ENCODE data around the gene YPEL3. TPM values are rescaled to one million over a fixed set of nuclear protein-coding genes. Genes with fewer than 3 reads are reported as not detected.

YPEL3 gene
- total and polyA plus RNA-seq, 2 experiments from 2014 or later, result 20.1 to 82.1 TPM

DNA sequence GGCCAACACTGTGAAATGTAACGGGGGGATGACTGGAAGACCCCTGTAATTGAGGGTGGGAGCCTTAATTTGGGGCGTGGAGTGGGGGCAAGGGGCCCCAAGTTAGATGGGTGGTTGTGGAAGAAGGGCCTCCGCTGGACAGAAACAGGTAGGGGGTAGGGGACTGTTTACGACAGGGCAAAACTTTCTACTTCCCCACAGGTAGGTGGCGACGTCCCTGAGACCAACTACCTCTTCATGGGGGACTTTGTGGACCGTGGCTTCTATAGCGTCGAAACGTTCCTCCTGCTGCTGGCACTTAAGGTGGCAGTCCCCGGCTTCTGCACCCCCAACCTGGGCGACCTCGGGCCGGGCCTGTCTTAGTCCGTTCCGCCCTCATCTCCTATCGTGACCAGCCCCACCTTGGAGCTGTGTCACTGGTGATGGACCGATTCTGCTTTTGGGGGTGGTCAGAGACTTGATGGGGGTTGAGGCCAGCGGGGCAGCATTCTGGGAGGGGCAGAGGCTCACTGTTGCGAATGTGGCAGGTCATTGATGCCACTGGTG, 13.4 kb downstream of the YPEL3 start:
- Histone ChIP-seq H3K9me2 (replicated peaks; ENCODE audit: insufficient read depth) (no peaks in the 10 kb centered on the region), H3K27me3 (no peaks in the 10 kb centered on the region), H3K9me3 (ENCODE audit: low read depth) (no peaks in the 10 kb centered on the region), H3K27ac (no peak overlapping the region), H3K4me3 (no peak overlapping the region), H3K4me1 (ENCODE audit: insufficient read depth) (peaks cover 5% of the 10 kb centered on the region), H3K4me2 (no peak overlapping the region), H3K36me3 (replicated peaks; ENCODE audit: insufficient read depth, low read depth) (no peaks in the 10 kb centered on the region), H2AFZ (no peak overlapping the region), H4K20me1 (ENCODE audit: insufficient read depth, poor library complexity, severe bottlenecking) (peaks cover 12% of the 10 kb centered on the region), H3K79me2 (peaks cover 34% of the 10 kb centered on the region)
- TF ChIP-seq EZH2 (IDR thresholded peaks at IDR 0.05; ENCODE audit: borderline replicate concordance), result no peak
- TF ChIP-seq CTCF (IDR thresholded peaks at IDR 0.05; ENCODE audit: poor library complexity), result peak; percentile 22
- no peak for TF ChIP-seq EZH2phosphoT487 (IDR thresholded peaks at IDR 0.05; ENCODE audit: low read depth, severe bottlenecking, unreplicated experiment)
- 92% methylated on average over 20 of the region's 20 CpGs for WGBS (ENCODE audit: low lambda C conversion rate, missing lambda C conversion rate)
- DNase-seq (ENCODE audit: low spot score), result no peak

DNA sequence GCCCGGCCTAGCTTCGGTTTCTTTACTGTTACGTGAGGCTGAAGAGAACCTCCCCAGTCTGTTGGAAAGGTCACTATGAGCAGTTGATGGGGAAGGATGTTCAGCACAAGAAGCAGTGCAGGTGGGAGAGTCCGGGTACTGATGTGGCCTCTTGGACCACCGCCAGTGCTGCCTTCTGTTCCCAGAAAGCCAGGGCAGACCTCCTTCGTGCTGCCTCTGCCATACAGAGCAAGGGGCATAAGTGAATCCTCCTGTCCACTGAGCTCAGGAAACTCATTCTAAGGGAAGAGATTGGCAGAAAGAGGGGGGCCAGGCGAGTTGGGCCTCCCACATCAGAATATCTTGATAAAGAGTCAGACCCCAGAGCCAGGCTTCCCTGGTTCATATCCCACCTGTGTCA, 16.5 kb downstream of the YPEL3 start:
- Histone ChIP-seq H3K4me3 (no peak overlapping the region), H3K9me3 (ENCODE audit: low read depth) (no peaks in the 10 kb centered on the region), H3K36me3 (replicated peaks; ENCODE audit: insufficient read depth, low read depth) (no peaks in the 10 kb centered on the region), H2AFZ (no peak overlapping the region), H3K4me2 (no peak overlapping the region), H3K9me2 (replicated peaks; ENCODE audit: insufficient read depth) (no peaks in the 10 kb centered on the region), H3K27me3 (no peaks in the 10 kb centered on the region), H3K79me2 (peaks cover 51% of the 10 kb centered on the region), H4K20me1 (ENCODE audit: insufficient read depth, poor library complexity, severe bottlenecking) (peaks cover 21% of the 10 kb centered on the region), H3K27ac (no peak overlapping the region), H3K4me1 (ENCODE audit: insufficient read depth) (peaks cover 23% of the 10 kb centered on the region)
- DNase-seq (ENCODE audit: low spot score), result no peak
- no peak for TF ChIP-seq EZH2phosphoT487 (IDR thresholded peaks at IDR 0.05; ENCODE audit: low read depth, severe bottlenecking, unreplicated experiment)
- 99% methylated on average over 7 of the region's 7 CpGs for WGBS (ENCODE audit: low lambda C conversion rate, missing lambda C conversion rate)

DNA sequence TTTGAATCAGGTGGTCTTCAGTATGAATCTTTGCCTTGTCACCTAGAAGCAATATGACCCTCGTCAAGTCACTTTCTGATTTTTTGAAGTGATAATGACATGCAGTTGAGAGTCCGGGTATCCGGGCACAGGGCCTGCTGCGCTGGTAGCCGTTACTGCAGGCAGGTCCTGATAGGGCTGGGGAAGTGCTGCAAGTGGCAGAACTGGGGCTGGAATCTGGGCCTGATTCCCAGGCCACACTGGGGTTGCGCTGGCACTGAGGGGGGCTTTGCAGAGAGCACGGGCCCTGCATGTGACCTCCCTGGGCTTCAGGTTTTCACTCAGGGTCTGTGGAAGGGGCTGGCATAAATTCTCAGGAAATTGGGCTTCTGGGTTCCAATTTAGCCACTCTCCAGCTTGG, 17.3 kb downstream of the YPEL3 start:
- TF ChIP-seq EZH2phosphoT487 (IDR thresholded peaks at IDR 0.05; ENCODE audit: low read depth, severe bottlenecking, unreplicated experiment), result no peak
- no peak for TF ChIP-seq CTCF (IDR thresholded peaks at IDR 0.05; ENCODE audit: poor library complexity)
- H3K27ac ChIP-seq, result no peak overlapping the region
- H3K4me2 ChIP-seq, result no peak overlapping the region
- H3K4me3 ChIP-seq, result no peak overlapping the region
- WGBS (ENCODE audit: low lambda C conversion rate, missing lambda C conversion rate), result 97% methylated on average over 7 of the region's 7 CpGs
- no peak overlapping the region for H2AFZ ChIP-seq
- H3K79me2 ChIP-seq, result peaks cover 51% of the 10 kb centered on the region
- no peaks in the 10 kb centered on the region for H3K27me3 ChIP-seq
- peaks cover 23% of the 10 kb centered on the region for H3K4me1 ChIP-seq (ENCODE audit: insufficient read depth)
- peaks cover 21% of the 10 kb centered on the region for H4K20me1 ChIP-seq (ENCODE audit: insufficient read depth, poor library complexity, severe bottlenecking)
- H3K36me3 ChIP-seq (replicated peaks; ENCODE audit: insufficient read depth, low read depth), result no peaks in the 10 kb centered on the region
- DNase-seq (ENCODE audit: low spot score), result no peak
- H3K9me2 ChIP-seq (replicated peaks; ENCODE audit: insufficient read depth), result no peaks in the 10 kb centered on the region
- H3K9me3 ChIP-seq (ENCODE audit: low read depth), result no peaks in the 10 kb centered on the region

GRCh38 chr16:30077656-30078055, 18.4 kb downstream of the YPEL3 start:
- Histone ChIP-seq H3K9me3 (ENCODE audit: low read depth) (no peaks in the 10 kb centered on the region), H2AFZ (no peak overlapping the region), H3K36me3 (replicated peaks; ENCODE audit: insufficient read depth, low read depth) (no peaks in the 10 kb centered on the region), H3K27ac (no peak overlapping the region), H3K27me3 (no peaks in the 10 kb centered on the region), H3K79me2 (peaks cover 51% of the 10 kb centered on the region), H3K4me1 (ENCODE audit: insufficient read depth) (peaks cover 23% of the 10 kb centered on the region), H3K4me3 (no peak overlapping the region), H3K4me2 (peak overlapping the region; percentile 92), H3K9me2 (replicated peaks; ENCODE audit: insufficient read depth) (no peaks in the 10 kb centered on the region), H4K20me1 (ENCODE audit: insufficient read depth, poor library complexity, severe bottlenecking) (peaks cover 21% of the 10 kb centered on the region)
- DNase-seq (ENCODE audit: low spot score), result no peak
- 89% methylated on average over 6 of the region's 6 CpGs for WGBS (ENCODE audit: low lambda C conversion rate, missing lambda C conversion rate)
- TF ChIP-seq EZH2phosphoT487 (IDR thresholded peaks at IDR 0.05; ENCODE audit: low read depth, severe bottlenecking, unreplicated experiment) (no peak), CTCF (IDR thresholded peaks at IDR 0.05; ENCODE audit: poor library complexity) (no peak), EZH2 (IDR thresholded peaks at IDR 0.05; ENCODE audit: borderline replicate concordance) (no peak)

Data from hepatocyte (in vitro differentiated cells).